Measurements from ENCODE around the gene NSD2.
A peak's percentile ranks its signal among the peaks of the same experiment; 100 is the strongest.

NSD2 gene

DNA sequence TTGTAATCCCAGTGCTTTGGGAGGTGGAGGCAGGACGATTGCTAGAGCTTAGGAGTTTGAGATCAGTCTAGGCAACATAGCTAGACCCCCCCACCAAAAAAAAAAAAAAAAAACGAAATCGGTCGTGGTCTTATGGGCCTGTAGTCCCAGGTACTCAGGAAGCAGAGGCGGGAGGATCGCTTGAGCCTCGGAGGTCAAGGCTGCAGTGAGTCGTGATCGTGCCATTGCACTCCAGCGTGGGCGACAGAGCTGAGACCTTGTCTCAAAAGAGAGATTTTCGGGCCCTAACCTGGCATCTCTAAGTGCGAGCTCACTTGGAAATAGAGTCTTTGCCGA is 8.3 kb upstream of the NSD2 start:
- Mint-ChIP-seq H3K27me3 (peaks cover 0 to 8% of the 10 kb centered on the region in 2 donors), H3K27ac (no peak overlapping the region), H3K4me3 (peak overlapping the region; percentile 78 to 83), H3K9me3 (no peaks in the 10 kb centered on the region), H3K36me3 (ENCODE audit: insufficient read depth) (no peaks in the 10 kb centered on the region), H3K4me1 (ENCODE audit: low read depth in 2 of 2) (peaks cover 11 to 15% of the 10 kb centered on the region in 2 donors)
- no peak for DNase-seq
- ATAC-seq (replicated peaks) = no peak

- H3K4me1 Mint-ChIP-seq (ENCODE audit: low read depth in 2 of 2) = peaks cover 11 to 15% of the 10 kb centered on the region in 2 donors
- H3K9me3 Mint-ChIP-seq = no peaks in the 10 kb centered on the region
- DNase-seq = no peak
- H3K4me3 Mint-ChIP-seq = peak overlapping the region; percentile 78 to 83
- no peaks in the 10 kb centered on the region for H3K36me3 Mint-ChIP-seq (ENCODE audit: insufficient read depth)
- H3K27me3 Mint-ChIP-seq = peaks cover 0 to 8% of the 10 kb centered on the region in 2 donors
- H3K27ac Mint-ChIP-seq = no peak overlapping the region
- ATAC-seq (replicated peaks) = no peak
Measured at GRCh38 chr4:1863297-1864033, 7.7 kb upstream of the NSD2 start.

DNA sequence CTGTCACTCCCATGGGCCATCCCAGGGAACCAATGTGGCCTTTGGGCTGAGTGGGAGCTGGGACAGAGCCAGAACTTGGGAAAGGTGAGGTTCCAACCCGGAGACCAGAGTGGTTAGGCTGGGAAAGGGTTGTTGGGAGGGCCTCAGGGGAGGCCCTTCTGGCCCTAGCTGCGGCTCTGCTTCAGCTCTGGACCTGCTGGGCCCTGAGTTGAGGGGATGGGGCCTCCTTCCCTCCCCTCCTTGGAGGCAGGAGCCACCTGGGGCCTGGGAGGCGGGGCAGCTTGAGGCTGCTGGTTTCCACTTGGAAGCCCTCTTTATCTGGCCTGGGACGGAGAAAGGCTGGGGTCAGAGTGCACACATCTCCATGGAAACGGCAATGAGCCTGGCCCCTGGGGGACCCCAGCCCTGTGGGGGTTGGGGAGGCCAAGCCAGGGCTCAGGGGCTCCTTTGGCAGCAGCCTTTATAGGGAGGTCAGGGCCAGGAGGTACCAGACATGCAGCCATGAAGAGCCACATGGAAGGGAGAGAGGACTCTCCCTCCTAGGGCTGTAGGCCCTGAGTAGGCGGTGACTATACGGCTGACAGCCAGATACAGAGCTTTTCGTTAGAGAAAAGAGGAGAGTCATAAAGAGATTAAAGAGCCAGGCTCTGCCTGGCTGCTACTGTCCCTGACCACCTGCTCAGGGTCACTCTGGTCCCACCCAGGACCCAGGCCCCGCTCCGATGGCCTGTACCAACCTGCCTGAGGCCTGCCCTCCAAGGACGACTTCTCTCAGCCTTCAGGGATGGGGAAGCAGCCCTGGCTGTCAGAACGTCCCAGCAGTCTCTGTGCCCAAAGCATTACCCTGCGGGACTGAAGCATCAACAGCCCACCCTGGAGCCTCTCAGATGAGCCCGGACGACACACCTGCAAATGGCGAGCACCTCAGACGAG is 6.9 kb upstream of the NSD2 start:
- Mint-ChIP-seq H3K36me3 (ENCODE audit: insufficient read depth) (no peaks in the 10 kb centered on the region), H3K27me3 (peaks cover 0 to 8% of the 10 kb centered on the region in 2 donors), H3K9me3 (no peaks in the 10 kb centered on the region), H3K4me3 (no peak overlapping the region), H3K27ac (no peak overlapping the region), H3K4me1 (ENCODE audit: low read depth in 2 of 2) (peaks cover 11 to 15% of the 10 kb centered on the region in 2 donors)
- DNase-seq (no peak), ATAC-seq (replicated peaks) (no peak)

DNA sequence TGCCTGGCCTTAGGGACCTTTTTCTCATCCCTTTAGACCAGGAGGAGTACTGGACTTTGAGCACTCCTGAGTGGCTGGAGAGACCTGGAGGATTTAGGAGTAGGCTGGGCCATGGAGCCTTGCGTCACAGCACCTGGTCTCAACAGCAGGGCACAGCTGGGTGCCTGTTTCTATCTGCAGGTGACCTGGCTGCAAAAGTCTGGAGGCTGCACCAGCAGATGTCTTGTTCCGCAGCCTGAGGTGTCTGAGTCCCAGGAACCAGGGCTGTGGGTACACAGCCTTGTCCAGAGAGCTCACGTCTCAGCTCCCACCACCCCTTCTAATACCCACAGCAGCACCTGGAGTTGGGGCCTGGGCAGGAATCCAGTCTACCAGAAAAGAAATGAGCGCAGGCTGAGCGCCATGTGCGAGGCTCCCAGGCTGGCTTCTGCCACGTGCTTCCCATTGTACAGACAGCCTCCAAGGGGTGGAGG is 5.0 kb upstream of the NSD2 start:
- H3K36me3 Mint-ChIP-seq (ENCODE audit: insufficient read depth) = peaks cover 8% of the 10 kb centered on the region
- H3K4me3 Mint-ChIP-seq = no peak overlapping the region
- DNase-seq = no peak
- no peak overlapping the region for H3K27ac Mint-ChIP-seq
- H3K4me1 Mint-ChIP-seq (ENCODE audit: low read depth in 2 of 2) = peaks cover 16 to 21% of the 10 kb centered on the region in 2 donors
- peaks cover 0 to 8% of the 10 kb centered on the region in 2 donors for H3K27me3 Mint-ChIP-seq
- no peaks in the 10 kb centered on the region for H3K9me3 Mint-ChIP-seq
- ATAC-seq (replicated peaks) = no peak

GRCh38 chr4:1868293-1868692 is 2.9 kb upstream of the NSD2 start:
- Mint-ChIP-seq H3K27me3 (peaks cover 0 to 4% of the 10 kb centered on the region in 2 donors), H3K36me3 (ENCODE audit: insufficient read depth) (peaks cover 19% of the 10 kb centered on the region), H3K27ac (peak overlapping the region in 1 of 2 donors; percentile 23), H3K9me3 (no peaks in the 10 kb centered on the region), H3K4me1 (ENCODE audit: low read depth in 2 of 2) (peaks cover 11 to 22% of the 10 kb centered on the region in 2 donors), H3K4me3 (no peak overlapping the region)
- ATAC-seq (replicated peaks) = no peak
- no peak for DNase-seq

GRCh38 chr4:1868912-1869311 is 2.3 kb upstream of the NSD2 start:
- Mint-ChIP-seq H3K36me3 (ENCODE audit: insufficient read depth) (peaks cover 19% of the 10 kb centered on the region), H3K27me3 (no peaks in the 10 kb centered on the region), H3K4me3 (peak overlapping the region in 1 of 2 donors; percentile 80), H3K9me3 (no peaks in the 10 kb centered on the region), H3K27ac (peak overlapping the region in 1 of 2 donors; percentile 23), H3K4me1 (ENCODE audit: low read depth in 2 of 2) (peaks cover 10 to 20% of the 10 kb centered on the region in 2 donors)
- ATAC-seq (replicated peaks) = no peak
- DNase-seq = no peak

- peak overlapping the region; percentile 92 to 96 for H3K27ac Mint-ChIP-seq
- H3K9me3 Mint-ChIP-seq = no peaks in the 10 kb centered on the region
- peak; percentile 0 for ATAC-seq (replicated peaks)
- peaks cover 19% of the 10 kb centered on the region for H3K36me3 Mint-ChIP-seq (ENCODE audit: insufficient read depth)
- H3K4me1 Mint-ChIP-seq (ENCODE audit: low read depth in 2 of 2) = peaks cover 17 to 28% of the 10 kb centered on the region in 2 donors
- no peak for DNase-seq
- H3K4me3 Mint-ChIP-seq = peak overlapping the region; percentile 78 to 80
- no peaks in the 10 kb centered on the region for H3K27me3 Mint-ChIP-seq
Measured at GRCh38 chr4:1869530-1870327, 1.5 kb upstream of the NSD2 start.

DNA sequence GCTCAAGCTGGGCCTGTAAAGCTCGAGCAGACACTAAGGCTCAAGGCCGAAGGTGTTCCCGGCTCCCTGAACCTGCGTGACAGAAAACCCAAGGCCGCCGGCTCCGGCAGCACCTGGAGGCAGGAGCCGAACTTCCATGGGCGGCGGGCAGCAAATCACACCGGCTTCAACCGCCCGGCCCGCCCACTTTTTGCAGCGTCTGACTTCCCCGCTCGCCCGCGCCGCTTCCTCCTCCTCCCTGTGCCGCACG is 940 bp upstream of the NSD2 start:
- H3K9me3 Mint-ChIP-seq = no peaks in the 10 kb centered on the region
- ATAC-seq (replicated peaks) (peak; percentile 72), DNase-seq (peak; percentile 78 to 82 (median 81))
- peaks cover 17 to 29% of the 10 kb centered on the region in 2 donors for H3K4me1 Mint-ChIP-seq (ENCODE audit: low read depth in 2 of 2)
- H3K4me3 Mint-ChIP-seq = peak overlapping the region; percentile 78 to 80
- peak overlapping the region; percentile 92 to 96 for H3K27ac Mint-ChIP-seq
- peaks cover 19% of the 10 kb centered on the region for H3K36me3 Mint-ChIP-seq (ENCODE audit: insufficient read depth)
- no peaks in the 10 kb centered on the region for H3K27me3 Mint-ChIP-seq

GRCh38 chr4:1871471-1872021 is 353 bp downstream of the NSD2 start:
- peaks cover 17 to 29% of the 10 kb centered on the region in 2 donors for H3K4me1 Mint-ChIP-seq (ENCODE audit: low read depth in 2 of 2)
- no peaks in the 10 kb centered on the region for H3K27me3 Mint-ChIP-seq
- peaks cover 19% of the 10 kb centered on the region for H3K36me3 Mint-ChIP-seq (ENCODE audit: insufficient read depth)
- H3K4me3 Mint-ChIP-seq = peak overlapping the region; percentile 14 to 18
- DNase-seq = peak in 1 of 3 experiments; percentile 14
- H3K27ac Mint-ChIP-seq = no peak overlapping the region
- ATAC-seq (replicated peaks) = no peak
- H3K9me3 Mint-ChIP-seq = no peaks in the 10 kb centered on the region

GRCh38 chr4:1872870-1873269 is 1.7 kb downstream of the NSD2 start:
- DNase-seq = no peak
- peaks cover 24 to 32% of the 10 kb centered on the region in 2 donors for H3K4me1 Mint-ChIP-seq (ENCODE audit: low read depth in 2 of 2)
- no peaks in the 10 kb centered on the region for H3K27me3 Mint-ChIP-seq
- H3K27ac Mint-ChIP-seq = peak overlapping the region; percentile 88 to 96
- no peaks in the 10 kb centered on the region for H3K9me3 Mint-ChIP-seq
- H3K36me3 Mint-ChIP-seq (ENCODE audit: insufficient read depth) = peaks cover 19% of the 10 kb centered on the region
- ATAC-seq (replicated peaks) = no peak
- peak overlapping the region; percentile 63 to 84 for H3K4me3 Mint-ChIP-seq

DNA sequence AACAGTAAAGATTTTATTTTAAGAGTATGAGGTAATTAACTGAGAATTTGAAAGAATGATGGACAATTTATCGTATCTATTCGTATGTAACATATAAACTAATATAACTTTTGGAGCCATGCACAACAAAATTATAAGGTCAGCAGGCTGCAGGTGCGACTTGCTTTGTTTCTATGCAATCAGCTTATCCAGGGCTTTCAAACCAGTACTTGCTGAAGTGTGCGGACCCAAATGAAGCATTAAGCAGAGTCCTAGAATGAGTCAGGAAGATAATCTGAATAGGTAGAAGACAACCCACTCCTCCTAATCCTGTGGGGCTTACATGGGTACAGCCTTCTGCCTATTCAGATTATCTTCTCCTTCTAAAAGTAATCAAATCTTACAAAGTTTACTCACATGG is 2.1 kb downstream of the NSD2 start:
- H3K27me3 Mint-ChIP-seq = no peaks in the 10 kb centered on the region
- H3K36me3 Mint-ChIP-seq (ENCODE audit: insufficient read depth) = peaks cover 19% of the 10 kb centered on the region
- H3K27ac Mint-ChIP-seq = peak overlapping the region; percentile 88 to 96
- H3K4me3 Mint-ChIP-seq = peak overlapping the region; percentile 63 to 84
- H3K4me1 Mint-ChIP-seq (ENCODE audit: low read depth in 2 of 2) = peaks cover 24 to 33% of the 10 kb centered on the region in 2 donors
- DNase-seq (no peak), ATAC-seq (replicated peaks) (no peak)
- H3K9me3 Mint-ChIP-seq = no peaks in the 10 kb centered on the region

DNA sequence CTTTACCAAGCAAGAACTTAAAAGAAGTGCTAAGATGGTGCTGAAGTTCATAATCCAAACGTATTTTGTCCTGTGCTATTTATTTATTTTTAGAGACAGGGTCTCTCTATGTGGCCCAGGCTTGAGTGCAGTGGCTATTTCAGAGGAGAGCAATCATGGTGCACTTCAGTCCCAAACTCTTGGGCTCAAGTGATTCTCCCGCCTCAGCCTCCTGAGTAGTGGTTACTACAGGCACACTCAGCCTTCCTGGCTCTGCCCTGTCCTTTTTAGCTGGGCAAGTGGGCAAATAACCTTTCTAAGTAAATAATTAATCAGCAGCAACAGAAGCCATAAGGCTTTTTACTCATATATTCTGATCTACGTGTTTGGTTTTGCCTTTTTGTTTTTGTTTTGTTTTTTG is 2.6 kb downstream of the NSD2 start:
- Mint-ChIP-seq H3K4me3 (peak overlapping the region in 1 of 2 donors; percentile 5), H3K36me3 (ENCODE audit: insufficient read depth) (peaks cover 19% of the 10 kb centered on the region), H3K27ac (peak overlapping the region; percentile 49 to 96), H3K9me3 (no peaks in the 10 kb centered on the region), H3K4me1 (ENCODE audit: low read depth in 2 of 2) (peaks cover 28 to 38% of the 10 kb centered on the region in 2 donors), H3K27me3 (no peaks in the 10 kb centered on the region)
- no peak for ATAC-seq (replicated peaks)
- DNase-seq = no peak

- peak overlapping the region in 1 of 2 donors; percentile 5 for H3K4me3 Mint-ChIP-seq
- H3K4me1 Mint-ChIP-seq (ENCODE audit: low read depth in 2 of 2) = peaks cover 28 to 38% of the 10 kb centered on the region in 2 donors
- H3K9me3 Mint-ChIP-seq = no peaks in the 10 kb centered on the region
- peak overlapping the region; percentile 49 to 96 for H3K27ac Mint-ChIP-seq
- H3K36me3 Mint-ChIP-seq (ENCODE audit: insufficient read depth) = peaks cover 19% of the 10 kb centered on the region
- ATAC-seq (replicated peaks) (no peak), DNase-seq (no peak)
- H3K27me3 Mint-ChIP-seq = no peaks in the 10 kb centered on the region
Measured at GRCh38 chr4:1874201-1874600, 3.0 kb downstream of the NSD2 start.
